HCT116 (cell line): ENCODE results near the gene HNF1B. TPM values are rescaled to one million over a fixed set of nuclear protein-coding genes. Genes with fewer than 3 reads are reported as not detected.

Experiments used
- ATAC-seq: fragments of 200-7000 bp; cut with Tn5 transposase; 2 replicates; pipeline ENCODE4 v1.9.1; 2020; ENCODE audit warnings: mild to moderate bottlenecking, moderate library complexity
- BruUV-seq: library from RNA; stranded (reverse); fragments of 400-500 nt; replicated peaks from 2 replicates; lab custom pipeline; 2021; lab: Mats Ljungman, UMichigan
- CTCF ChIA-PET: fragments of 300-600 bp; sonication (Branson Sonifier 250); formaldehyde crosslinking; loops from one replicate; lab custom pipeline; 2021; ENCODE audit warnings: antibody characterized with exemption; lab: Charles Lee
- POLR2A ChIA-PET: fragments of 300-600, 350-600 bp; sonication (Branson Sonifier 250); formaldehyde crosslinking; loops from one replicate; lab custom pipeline; 2021; ENCODE audit warnings: antibody characterized with exemption; lab: Charles Lee
- RAD21 ChIA-PET, 2 experiments: fragments of 300-600 bp; sonication (Branson Sonifier 250); formaldehyde crosslinking; loops; one replicate each; lab custom pipeline; 2023; ENCODE audit warnings: low total read pairs in 2 of 2; ENCODE audit not compliant: uncharacterized antibody in 2 of 2, unreplicated experiment in 2 of 2, low non-redundant PET in 1 of 2; lab: Charles Lee
- DNase-seq: peaks from one replicate; pipeline ENCODE4 v3.0.0-alpha.2; 2010; ENCODE audit warnings: low read depth, low spot score
- H2AFZ ChIP-seq: fragments of 200-600 bp; shearing (Covaris generic), sonication (generic); 2 replicates; pipeline ENCODE4 v1.6.1; 2017; ENCODE audit warnings: low read depth, mixed run types, mixed read lengths, antibody characterized with exemption, low read length; ENCODE audit not compliant: poor library complexity, severe bottlenecking
- H3K27ac ChIP-seq: 2 replicates; pipeline ENCODE4 v1.5.1; 2012; ENCODE audit warnings: low read depth, low read length
- H3K27me3 ChIP-seq: fragments of 200-600 bp; sonication (generic); 2 replicates; pipeline ENCODE4 v1.6.1; 2016; ENCODE audit warnings: mixed run types, low read length, mixed read lengths; ENCODE audit not compliant: insufficient read depth
- H3K36me3 ChIP-seq, 2 experiments: fragments of 200-500 bp in 1 of 2; fragments of 200-600 bp in 1 of 2; sonication (Bioruptor generic) in 1 of 2; sonication (generic) in 1 of 2; 2 replicates each; pipeline versions ENCODE4 v1.5.1 to v1.6.1; 2014 to 2016; ENCODE audit warnings: low read length in 2 of 2, inconsistent platforms in 1 of 2, mixed read lengths in 1 of 2, mixed run types in 1 of 2; ENCODE audit not compliant: insufficient read depth in 2 of 2, control insufficient read depth in 1 of 2
- H3K4me1 ChIP-seq, 2 experiments: fragments of 200-600 bp in 1 of 2; sonication (generic) in 1 of 2; 2 replicates each; pipeline versions ENCODE4 v1.5.1 to v1.6.1; 2012 to 2017; ENCODE audit warnings: low read length in 2 of 2, inconsistent platforms in 1 of 2, mild to moderate bottlenecking in 1 of 2, mixed read lengths in 1 of 2, mixed run types in 1 of 2, moderate library complexity in 1 of 2; ENCODE audit not compliant: insufficient read depth in 2 of 2, control insufficient read depth in 1 of 2
- H3K4me2 ChIP-seq: fragments of 200-600 bp; sonication (generic); 2 replicates; pipeline ENCODE4 v1.6.1; 2017; ENCODE audit warnings: mixed run types, low read length, mixed read lengths
- H3K4me3 ChIP-seq, 2 experiments: fragments of 200-600 bp in 1 of 2; sonication (generic) in 1 of 2; replicated peaks in 1 of 2; 2 replicates each; pipeline ENCODE4 v1.5.1; 2011 to 2016; ENCODE audit warnings: low read length in 2 of 2, control low read depth in 1 of 2, low read depth in 1 of 2, mild to moderate bottlenecking in 1 of 2, mixed read lengths in 1 of 2, mixed run types in 1 of 2
- H3K79me2 ChIP-seq: fragments of 200-600 bp; sonication (generic); 2 replicates; pipeline ENCODE4 v1.6.1; 2017; ENCODE audit warnings: mild to moderate bottlenecking, mixed run types, low read length, moderate library complexity, mixed read lengths; ENCODE audit not compliant: insufficient read depth
- H3K9ac ChIP-seq: fragments of 200-600 bp; sonication (generic); 2 replicates; pipeline ENCODE4 v1.6.1; 2016; ENCODE audit warnings: low read length, mixed read lengths
- H3K9me2 ChIP-seq: fragments of 200-600 bp; sonication (generic), shearing (Covaris generic); 2 replicates; pipeline ENCODE4 v1.6.1; 2017; ENCODE audit warnings: mixed run types, mild to moderate bottlenecking, moderate library complexity; ENCODE audit not compliant: insufficient read depth
- H3K9me3 ChIP-seq, 2 experiments: fragments of 200-500 bp in 1 of 2; fragments of 200-600 bp in 1 of 2; sonication (Bioruptor generic) in 1 of 2; sonication (generic) in 1 of 2; 2 replicates each; pipeline ENCODE4 v1.6.1; 2014 to 2017; ENCODE audit warnings: low read length in 2 of 2, mixed read lengths in 2 of 2, inconsistent platforms in 1 of 2, low read depth in 1 of 2, mild to moderate bottlenecking in 1 of 2, mixed run types in 1 of 2, moderate library complexity in 1 of 2; ENCODE audit not compliant: control insufficient read depth in 1 of 2, insufficient read depth in 1 of 2
- H4K20me1 ChIP-seq: fragments of 200-600 bp; sonication (generic), shearing (Covaris generic); 2 replicates; pipeline ENCODE4 v1.6.1; 2017; ENCODE audit warnings: mixed run types, mild to moderate bottlenecking, moderate library complexity; ENCODE audit not compliant: insufficient read depth
- CBX3 ChIP-seq: IDR thresholded peaks from 2 replicates; pipeline ENCODE4 v1.6.1; 2012; ENCODE audit warnings: low read depth
- ELF1 ChIP-seq: IDR thresholded peaks from 2 replicates; pipeline ENCODE4 v1.6.1; 2012; ENCODE audit warnings: low read depth, borderline replicate concordance
- EZH2 ChIP-seq: fragments of 200-600 bp; sonication (generic); IDR thresholded peaks from 2 replicates; pipeline ENCODE4 v1.6.1; 2017; ENCODE audit warnings: antibody characterized with exemption, mixed run types
- EZH2phosphoT487 ChIP-seq: fragments of 200-600 bp; IDR thresholded peaks from 2 replicates; pipeline ENCODE4 v1.6.1; 2018; ENCODE audit warnings: antibody characterized with exemption, borderline replicate concordance
- FOSL1 ChIP-seq: IDR thresholded peaks from 2 replicates; pipeline ENCODE4 v1.6.1; 2012; ENCODE audit warnings: low read depth
- POLR2A ChIP-seq: IDR thresholded peaks from 2 replicates; pipeline ENCODE4 v1.7.0; 2011; ENCODE audit warnings: borderline replicate concordance; ENCODE audit not compliant: insufficient read depth, insufficient read length; ENCODE audit errors: extremely low read depth
- RAD21 ChIP-seq: IDR thresholded peaks from 2 replicates; pipeline ENCODE4 v1.6.1; 2012; ENCODE audit warnings: low read depth, mild to moderate bottlenecking
- SRF ChIP-seq: IDR thresholded peaks from 2 replicates; pipeline ENCODE4 v1.6.1; 2012; ENCODE audit warnings: low read depth
- ZNF274 ChIP-seq: fragments of 200-500 bp; sonication (Bioruptor generic); IDR thresholded peaks from 2 replicates; pipeline ENCODE4 v1.6.1; 2014; ENCODE audit warnings: mild to moderate bottlenecking, low read depth, low read length, inconsistent platforms
- intact Hi-C: fragments of 100-400 bp; cut with micrococcal nuclease; formaldehyde crosslinking; loops from 2 replicates; pipeline ENCODE4 v1.10.0; 2022
- total RNA-seq: library from RNA; stranded (reverse); gene quantifications from one replicate; pipeline ENCODE4 v1.2.1, GENCODE V29; 2021; ENCODE audit not compliant: unreplicated experiment
- TF ChIP-seq, protein P1 (sequence below): IDR thresholded peaks from 2 replicates; pipeline ENCODE4 v1.6.1; 2011; ENCODE audit warnings: mild to moderate bottlenecking, low read length, moderate library complexity; ENCODE audit not compliant: insufficient replicate concordance; ENCODE audit errors: extremely low read depth
- TF ChIP-seq, protein P2 (sequence below): IDR thresholded peaks from 2 replicates; pipeline ENCODE4 v1.6.1; 2012
- TF ChIP-seq, protein P3 (sequence below): IDR thresholded peaks from 2 replicates; pipeline ENCODE4 v1.6.1; 2012

HNF1B gene
- total RNA-seq, 1 experiment from 2014 or later, result 3.6 TPM

DNA sequence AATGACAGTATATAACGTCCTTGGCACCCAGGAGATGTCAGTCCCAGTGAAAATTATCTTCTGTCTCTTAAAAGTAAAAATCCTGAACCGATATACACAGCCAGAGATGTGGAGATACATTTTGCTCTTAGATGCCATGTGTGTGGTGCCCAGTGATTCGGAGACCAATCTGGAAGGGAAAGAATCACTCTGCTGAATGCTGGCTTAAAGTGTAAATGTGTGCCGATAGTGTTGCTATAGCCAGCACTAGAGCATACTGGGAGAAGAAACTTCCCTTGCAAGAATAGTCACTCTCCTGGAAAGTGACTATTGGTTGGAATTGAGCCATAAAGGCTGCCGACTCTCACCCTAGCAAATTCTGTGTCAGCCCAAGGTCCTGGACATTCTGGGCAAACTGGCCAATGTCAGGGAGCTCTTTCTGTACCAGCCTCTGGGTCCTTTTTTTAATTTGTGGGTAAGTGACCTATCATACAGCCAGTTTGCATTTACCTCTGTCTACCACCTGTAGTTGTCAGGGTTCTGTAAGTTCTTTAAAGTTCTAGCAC lies 44.2 kb upstream of the HNF1B start (continued):
- TF ChIP-seq FOSL1, result no peak
- TF ChIP-seq, protein P1, sequence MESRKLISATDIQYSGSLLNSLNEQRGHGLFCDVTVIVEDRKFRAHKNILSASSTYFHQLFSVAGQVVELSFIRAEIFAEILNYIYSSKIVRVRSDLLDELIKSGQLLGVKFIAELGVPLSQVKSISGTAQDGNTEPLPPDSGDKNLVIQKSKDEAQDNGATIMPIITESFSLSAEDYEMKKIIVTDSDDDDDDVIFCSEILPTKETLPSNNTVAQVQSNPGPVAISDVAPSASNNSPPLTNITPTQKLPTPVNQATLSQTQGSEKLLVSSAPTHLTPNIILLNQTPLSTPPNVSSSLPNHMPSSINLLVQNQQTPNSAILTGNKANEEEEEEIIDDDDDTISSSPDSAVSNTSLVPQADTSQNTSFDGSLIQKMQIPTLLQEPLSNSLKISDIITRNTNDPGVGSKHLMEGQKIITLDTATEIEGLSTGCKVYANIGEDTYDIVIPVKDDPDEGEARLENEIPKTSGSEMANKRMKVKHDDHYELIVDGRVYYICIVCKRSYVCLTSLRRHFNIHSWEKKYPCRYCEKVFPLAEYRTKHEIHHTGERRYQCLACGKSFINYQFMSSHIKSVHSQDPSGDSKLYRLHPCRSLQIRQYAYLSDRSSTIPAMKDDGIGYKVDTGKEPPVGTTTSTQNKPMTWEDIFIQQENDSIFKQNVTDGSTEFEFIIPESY, result no peak

DNA sequence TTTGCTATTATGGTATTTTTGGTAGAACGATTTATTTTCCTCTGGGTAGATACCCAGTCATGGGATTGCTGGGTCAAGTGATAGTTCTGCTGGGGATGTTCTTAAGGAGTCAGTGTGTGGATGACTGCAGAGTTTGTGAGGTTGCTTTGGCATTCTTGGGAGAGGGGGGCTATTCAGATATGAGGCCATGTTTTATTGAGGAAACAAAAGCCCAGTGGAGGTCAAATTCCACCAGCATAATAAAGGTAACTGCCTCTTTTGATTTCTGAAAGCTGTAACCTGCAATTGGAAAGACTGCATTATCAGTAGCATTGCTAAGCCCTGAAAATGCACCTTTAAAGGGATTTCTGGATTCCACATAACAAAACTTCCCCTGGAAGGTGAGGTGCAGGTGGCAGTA lies 43.7 kb upstream of the HNF1B start:
- TF ChIP-seq, protein P2, sequence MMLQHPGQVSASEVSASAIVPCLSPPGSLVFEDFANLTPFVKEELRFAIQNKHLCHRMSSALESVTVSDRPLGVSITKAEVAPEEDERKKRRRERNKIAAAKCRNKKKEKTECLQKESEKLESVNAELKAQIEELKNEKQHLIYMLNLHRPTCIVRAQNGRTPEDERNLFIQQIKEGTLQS, result no peak
- TF ChIP-seq EZH2 (no peak), ZNF274 (no peak), CBX3 (no peak), POLR2A (no peak), ELF1 (no peak), EZH2phosphoT487 (no peak), FOSL1 (no peak), SRF (no peak), RAD21 (no peak)
- TF ChIP-seq, protein P3, sequence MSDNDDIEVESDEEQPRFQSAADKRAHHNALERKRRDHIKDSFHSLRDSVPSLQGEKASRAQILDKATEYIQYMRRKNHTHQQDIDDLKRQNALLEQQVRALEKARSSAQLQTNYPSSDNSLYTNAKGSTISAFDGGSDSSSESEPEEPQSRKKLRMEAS, result no peak
- TF ChIP-seq, all 23 proteins: peak for 0
- no peak overlapping the region for H2AFZ ChIP-seq
- no peaks in the 10 kb centered on the region for H3K79me2 ChIP-seq
- H3K36me3 ChIP-seq, result no peaks in the 10 kb centered on the region
- no peak overlapping the region for H3K4me3 ChIP-seq
- BruUV-seq, result no TSS peak
- intact Hi-C loops, result no loop called here
- H4K20me1 ChIP-seq, result no peaks in the 10 kb centered on the region
- peaks cover 5 to 8% of the 10 kb centered on the region in 2 experiments; a peak in 3 of 4 replicates for H3K4me1 ChIP-seq
- no peaks in the 10 kb centered on the region for H3K9me2 ChIP-seq
- no peak for ATAC-seq
- POLR2A ChIA-PET, result no interaction called here
- no peak overlapping the region for H3K4me2 ChIP-seq
- H3K27ac ChIP-seq, result no peak overlapping the region
- CTCF ChIA-PET, result no interaction called here
- no peak for DNase-seq
- RAD21 ChIA-PET, result interaction anchor here in 1 of 2 experiments (0.6 kb wide), 1 partner anchor 324 kb away, joined by 3 read pairs; no protein-coding TSS in a partner anchor
- no peak overlapping the region for H3K9ac ChIP-seq
- no peaks in the 10 kb centered on the region for H3K9me3 ChIP-seq
- no peaks in the 10 kb centered on the region; the same call in 1 of the 2 replicates for H3K27me3 ChIP-seq
